Measurements from ENCODE around the gene GRM5. TPM values are rescaled to one million over a fixed set of nuclear protein-coding genes. Genes with fewer than 3 reads are reported as not detected.
"Not testable (repeated sequence)": the region's sequence is repeated elsewhere in the genome, so short reads cannot be mapped to it uniquely, and the experiment has no call there.

Gene GRM5
- total RNA-seq, 4 donors from 2014 or later: 0.53 TPM; not detected in 3

DNA sequence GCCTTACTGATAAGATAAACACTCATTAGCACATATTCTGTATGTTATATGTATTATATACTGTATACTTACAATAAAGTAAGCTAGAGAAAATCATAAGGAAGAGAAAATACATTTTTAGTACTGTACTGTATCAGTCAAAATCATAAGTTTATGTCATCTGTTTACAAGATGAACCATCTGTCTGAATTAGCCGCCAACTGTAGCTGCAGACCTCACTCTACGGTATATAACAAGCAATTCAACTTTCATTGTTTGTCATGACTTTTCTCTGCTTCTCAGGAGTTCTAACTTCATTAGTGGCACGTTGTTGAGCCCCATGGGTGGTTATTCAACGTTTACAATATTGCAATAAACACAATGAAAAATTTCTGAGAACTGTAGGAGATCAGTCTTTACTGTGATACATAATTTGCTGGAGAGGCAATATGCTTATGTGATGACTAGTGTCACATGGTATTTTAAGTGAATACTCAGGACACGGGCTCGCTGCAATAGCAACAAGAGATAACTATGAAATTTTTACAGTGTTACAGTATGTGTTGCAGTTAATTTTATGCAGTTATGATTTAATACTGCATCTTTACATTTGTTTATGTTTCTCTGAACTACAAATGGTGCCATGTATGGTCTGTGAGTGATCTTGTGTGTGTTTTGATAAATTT lies 596.1 kb downstream of the GRM5 start:
- no peaks in the 10 kb centered on the region for H3K36me3 ChIP-seq
- H3K27ac ChIP-seq: no peak overlapping the region
- H3K4me1 ChIP-seq: no peaks in the 10 kb centered on the region
- no peaks in the 10 kb centered on the region for H3K27me3 ChIP-seq
- no peak overlapping the region for H3K4me3 ChIP-seq
- TF ChIP-seq POLR2A (IDR thresholded peaks at IDR 0.05): no peak
- TF ChIP-seq, protein P1, sequence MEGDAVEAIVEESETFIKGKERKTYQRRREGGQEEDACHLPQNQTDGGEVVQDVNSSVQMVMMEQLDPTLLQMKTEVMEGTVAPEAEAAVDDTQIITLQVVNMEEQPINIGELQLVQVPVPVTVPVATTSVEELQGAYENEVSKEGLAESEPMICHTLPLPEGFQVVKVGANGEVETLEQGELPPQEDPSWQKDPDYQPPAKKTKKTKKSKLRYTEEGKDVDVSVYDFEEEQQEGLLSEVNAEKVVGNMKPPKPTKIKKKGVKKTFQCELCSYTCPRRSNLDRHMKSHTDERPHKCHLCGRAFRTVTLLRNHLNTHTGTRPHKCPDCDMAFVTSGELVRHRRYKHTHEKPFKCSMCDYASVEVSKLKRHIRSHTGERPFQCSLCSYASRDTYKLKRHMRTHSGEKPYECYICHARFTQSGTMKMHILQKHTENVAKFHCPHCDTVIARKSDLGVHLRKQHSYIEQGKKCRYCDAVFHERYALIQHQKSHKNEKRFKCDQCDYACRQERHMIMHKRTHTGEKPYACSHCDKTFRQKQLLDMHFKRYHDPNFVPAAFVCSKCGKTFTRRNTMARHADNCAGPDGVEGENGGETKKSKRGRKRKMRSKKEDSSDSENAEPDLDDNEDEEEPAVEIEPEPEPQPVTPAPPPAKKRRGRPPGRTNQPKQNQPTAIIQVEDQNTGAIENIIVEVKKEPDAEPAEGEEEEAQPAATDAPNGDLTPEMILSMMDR (IDR thresholded peaks at IDR 0.05): no peak
- no peak for DNase-seq
- H3K9me3 ChIP-seq: no peaks in the 10 kb centered on the region

DNA sequence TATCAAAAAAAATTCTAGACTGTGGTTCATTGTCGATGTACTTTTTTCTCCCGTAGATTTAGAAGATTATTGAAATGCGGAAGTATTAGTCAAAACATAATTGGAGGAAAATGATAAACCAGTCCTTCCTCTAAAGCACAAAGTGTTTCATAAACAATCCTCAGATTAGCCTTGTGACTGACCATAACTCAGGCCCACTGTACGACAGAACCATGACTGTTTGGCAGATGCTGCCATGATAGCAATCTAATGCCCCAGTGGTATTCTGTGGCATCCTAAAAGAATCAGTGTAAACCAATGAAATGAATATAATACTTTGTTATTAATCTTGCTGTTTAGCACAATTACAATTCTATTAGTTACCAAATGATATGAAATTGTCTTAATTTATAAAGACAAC lies 601.3 kb downstream of the GRM5 start:
- no peaks in the 10 kb centered on the region for H3K9me3 ChIP-seq
- TF ChIP-seq, protein P1 (IDR thresholded peaks at IDR 0.05): no peak
- no peak for TF ChIP-seq POLR2A (IDR thresholded peaks at IDR 0.05)
- no peak for DNase-seq
- no peaks in the 10 kb centered on the region for H3K27me3 ChIP-seq
- no peaks in the 10 kb centered on the region for H3K36me3 ChIP-seq
- no peaks in the 10 kb centered on the region for H3K4me1 ChIP-seq
- no peak overlapping the region for H3K27ac ChIP-seq
- H3K4me3 ChIP-seq: no peak overlapping the region

DNA sequence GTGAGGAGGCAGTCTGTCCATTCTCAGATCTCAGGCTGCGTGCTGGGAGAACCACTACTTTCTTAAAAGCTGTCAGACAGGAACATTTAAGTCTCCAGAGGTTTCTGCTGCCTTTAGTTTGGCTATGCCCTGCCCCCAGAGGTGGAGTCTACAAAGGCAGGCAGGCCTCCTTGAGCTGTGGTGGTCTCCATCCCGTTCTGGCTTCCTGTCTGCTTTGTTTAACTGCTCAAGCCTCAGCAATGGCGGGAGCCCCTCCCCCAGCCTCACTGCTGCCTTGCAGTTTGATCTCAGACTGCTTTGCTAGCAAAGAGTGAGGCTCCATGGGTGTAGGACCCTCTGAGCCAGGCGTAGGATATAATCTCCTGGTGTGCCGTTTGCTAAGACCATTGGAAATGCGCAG lies 602.5 kb downstream of the GRM5 start:
- H3K4me1 ChIP-seq, H3K27ac ChIP-seq, DNase-seq: not testable (repeated sequence)

DNA sequence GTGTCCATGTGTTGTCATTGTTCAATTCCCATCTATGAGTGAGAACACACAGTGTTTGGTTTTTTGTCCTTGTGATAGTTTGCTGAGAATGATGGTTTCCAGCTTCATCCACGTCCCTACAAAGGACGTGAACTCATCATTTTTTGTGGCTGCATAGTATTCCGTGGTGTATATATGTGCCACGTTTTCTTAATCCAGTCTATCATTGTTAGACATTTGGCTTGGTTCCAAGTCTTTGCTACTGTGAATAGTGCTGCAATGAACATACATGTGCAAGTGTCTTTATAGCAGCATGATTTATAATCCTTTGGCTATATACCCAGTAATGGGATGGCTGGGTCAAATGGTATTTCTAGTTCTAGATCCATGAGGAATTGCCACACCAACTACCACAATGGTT lies 607.7 kb downstream of the GRM5 start:
- not testable (repeated sequence) for H3K36me3 ChIP-seq, H3K4me1 ChIP-seq, DNase-seq, H3K27me3 ChIP-seq, H3K4me3 ChIP-seq, H3K27ac ChIP-seq, H3K9me3 ChIP-seq

More for the DNA sequence above, 602.5 kb downstream of the GRM5 start:
- H3K4me3 ChIP-seq, H3K9me3 ChIP-seq, H3K27me3 ChIP-seq, H3K36me3 ChIP-seq: not testable (repeated sequence)

DNA sequence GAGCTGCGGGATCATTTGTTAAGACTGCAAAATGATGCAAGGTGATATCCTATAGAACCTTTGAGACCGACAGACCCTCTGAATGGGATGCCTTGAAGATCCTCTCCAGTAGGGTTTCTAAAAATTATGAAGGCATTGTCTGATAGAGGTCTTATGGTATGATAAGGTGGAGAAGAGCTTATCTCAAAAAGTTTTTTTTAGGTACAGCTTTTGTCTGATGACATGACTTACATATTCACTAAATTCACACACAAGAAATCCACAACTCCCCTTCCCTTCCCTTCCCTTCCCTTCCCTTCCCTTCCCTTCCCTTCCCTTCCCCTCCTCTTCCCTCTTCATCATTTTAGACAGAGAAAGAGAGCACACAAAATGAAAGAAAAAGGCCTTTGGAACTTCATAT lies 609.8 kb downstream of the GRM5 start:
- TF ChIP-seq, protein P1 (IDR thresholded peaks at IDR 0.05): no peak
- TF ChIP-seq POLR2A (IDR thresholded peaks at IDR 0.05): no peak
- Histone ChIP-seq H3K4me1 (no peaks in the 10 kb centered on the region), H3K9me3 (no peaks in the 10 kb centered on the region), H3K36me3 (no peaks in the 10 kb centered on the region), H3K4me3 (no peak overlapping the region), H3K27me3 (no peaks in the 10 kb centered on the region), H3K27ac (no peak overlapping the region)
- DNase-seq: no peak

DNA sequence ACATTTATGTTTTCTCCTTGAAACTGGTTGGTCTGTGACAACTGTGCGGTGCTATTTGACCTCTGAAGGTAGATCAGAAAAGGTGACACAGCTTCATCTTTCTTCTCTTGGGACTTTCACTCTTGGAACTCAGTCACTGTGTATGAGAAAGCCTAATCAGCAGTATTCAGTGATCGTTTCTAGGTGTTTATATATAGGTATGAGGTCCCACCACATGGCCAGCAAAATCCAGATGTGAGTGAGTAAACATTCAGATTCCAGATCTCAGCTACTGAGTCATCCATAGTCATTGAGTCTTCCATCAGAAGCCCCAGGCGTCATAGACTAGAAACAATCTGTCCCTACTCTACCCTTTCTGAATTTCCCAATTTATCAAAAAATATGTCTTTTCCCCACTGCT lies 610.9 kb downstream of the GRM5 start:
- Histone ChIP-seq H3K27me3 (no peaks in the 10 kb centered on the region), H3K27ac (no peak overlapping the region), H3K4me3 (no peak overlapping the region), H3K4me1 (no peaks in the 10 kb centered on the region), H3K9me3 (no peaks in the 10 kb centered on the region), H3K36me3 (no peaks in the 10 kb centered on the region)
- no peak for DNase-seq
- no peak for TF ChIP-seq POLR2A (IDR thresholded peaks at IDR 0.05)
- TF ChIP-seq, protein P1 (IDR thresholded peaks at IDR 0.05): no peak

Small RNAs within 50 kb of the gene (small RNA-seq; reads per million reads assigned to genes)
- gene RNU6-16P: 0 reads per million in 2 donors

Other genes starting within 250 kb of the GRM5 start
- not detected for gene TYR, start 111.9 kb upstream of the GRM5 start, total RNA-seq